ENCODE data around the gene SND1.

DNA sequence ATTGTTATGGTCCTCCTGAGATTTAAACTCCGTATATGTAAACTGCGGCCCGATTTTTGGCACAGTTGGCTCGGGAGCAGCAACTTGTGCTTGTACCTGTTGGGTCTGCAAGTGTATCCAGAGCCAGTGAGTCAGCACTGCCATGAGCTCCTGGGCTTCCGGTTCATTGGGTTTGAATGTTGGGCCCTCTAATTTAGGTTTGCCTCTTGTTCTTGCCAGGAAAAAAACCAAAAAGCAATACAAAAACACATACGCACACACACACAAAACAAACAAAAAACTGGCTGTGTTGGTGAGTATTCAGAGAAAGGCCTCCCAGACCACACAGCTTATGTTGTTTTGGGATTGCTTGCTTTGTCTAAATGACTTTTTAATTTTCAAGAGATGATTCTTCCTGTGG is 26.3 kb downstream of the SND1 start:
- TF ChIP-seq, protein P1, sequence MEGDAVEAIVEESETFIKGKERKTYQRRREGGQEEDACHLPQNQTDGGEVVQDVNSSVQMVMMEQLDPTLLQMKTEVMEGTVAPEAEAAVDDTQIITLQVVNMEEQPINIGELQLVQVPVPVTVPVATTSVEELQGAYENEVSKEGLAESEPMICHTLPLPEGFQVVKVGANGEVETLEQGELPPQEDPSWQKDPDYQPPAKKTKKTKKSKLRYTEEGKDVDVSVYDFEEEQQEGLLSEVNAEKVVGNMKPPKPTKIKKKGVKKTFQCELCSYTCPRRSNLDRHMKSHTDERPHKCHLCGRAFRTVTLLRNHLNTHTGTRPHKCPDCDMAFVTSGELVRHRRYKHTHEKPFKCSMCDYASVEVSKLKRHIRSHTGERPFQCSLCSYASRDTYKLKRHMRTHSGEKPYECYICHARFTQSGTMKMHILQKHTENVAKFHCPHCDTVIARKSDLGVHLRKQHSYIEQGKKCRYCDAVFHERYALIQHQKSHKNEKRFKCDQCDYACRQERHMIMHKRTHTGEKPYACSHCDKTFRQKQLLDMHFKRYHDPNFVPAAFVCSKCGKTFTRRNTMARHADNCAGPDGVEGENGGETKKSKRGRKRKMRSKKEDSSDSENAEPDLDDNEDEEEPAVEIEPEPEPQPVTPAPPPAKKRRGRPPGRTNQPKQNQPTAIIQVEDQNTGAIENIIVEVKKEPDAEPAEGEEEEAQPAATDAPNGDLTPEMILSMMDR (IDR thresholded peaks at IDR 0.05), result no peak
- TF ChIP-seq POLR2A (IDR thresholded peaks at IDR 0.05), result no peak
